Spleen (tissue), 11 donors: ENCODE results near the gene TBXA2R. TPM values are rescaled to one million over a fixed set of nuclear protein-coding genes. Genes with fewer than 3 reads are reported as not detected.

ENCODE experiments used
- DNase-seq: peaks from one replicate; pipeline ENCODE4 v3.0.0-alpha.2; 2020
- H3K27ac ChIP-seq, 8 donors: fragments of 200-600 bp; sonication (generic) in 7 of 8; 1 replicate in 4 of 8; 2 replicates in 4 of 8; pipeline versions ENCODE4 v1.5.0 to v1.8.0; 2016 to 2021; ENCODE audit warnings: inconsistent platforms in 4 of 8, mild to moderate bottlenecking in 4 of 8, moderate library complexity in 1 of 8
- H3K27me3 ChIP-seq, 7 donors: fragments of 200-600 bp; sonication (generic) in 6 of 7; replicated peaks in 1 of 7; 1 replicate in 4 of 7; 2 replicates in 3 of 7; pipeline versions ENCODE4 v1.5.0 to v1.8.0; 2016 to 2021; ENCODE audit warnings: inconsistent platforms in 3 of 7, mild to moderate bottlenecking in 1 of 7
- H3K36me3 ChIP-seq, 6 donors: fragments of 200-600 bp; sonication (generic) in 5 of 6; 1 replicate in 4 of 6; 2 replicates in 2 of 6; pipeline versions ENCODE4 v1.5.0 to v1.8.0; 2016 to 2021; ENCODE audit warnings: inconsistent platforms in 2 of 6
- H3K4me1 ChIP-seq, 6 donors: fragments of 200-600 bp; sonication (generic) in 5 of 6; 1 replicate in 3 of 6; 2 replicates in 3 of 6; pipeline versions ENCODE4 v1.5.0 to v1.8.0; 2016 to 2021; ENCODE audit warnings: inconsistent platforms in 3 of 6
- H3K4me3 ChIP-seq, 8 donors: fragments of 200-600 bp; sonication (generic) in 7 of 8; 1 replicate in 4 of 8; 2 replicates in 4 of 8; pipeline versions ENCODE4 v1.5.0 to v1.8.0; 2016 to 2021; ENCODE audit warnings: inconsistent platforms in 4 of 8, mild to moderate bottlenecking in 4 of 8, moderate library complexity in 2 of 8
- H3K9me3 ChIP-seq, 8 donors: fragments of 200-600 bp; sonication (generic) in 7 of 8; 1 replicate in 4 of 8; 2 replicates in 4 of 8; pipeline versions ENCODE4 v1.5.0 to v1.8.0; 2016 to 2021; ENCODE audit warnings: inconsistent platforms in 4 of 8
- POLR2A ChIP-seq, 3 donors: fragments of 450-650 bp; IDR thresholded peaks; one replicate each; pipeline ENCODE4 v1.5.1; 2017; ENCODE audit warnings: antibody characterized with exemption in 3 of 3, mild to moderate bottlenecking in 1 of 3
- POLR2AphosphoS5 ChIP-seq, 3 donors: sonication (generic); formaldehyde crosslinking; IDR thresholded peaks; one replicate each; pipeline ENCODE4 v1.5.1; 2017; ENCODE audit warnings: antibody characterized with exemption in 3 of 3
- WGBS, 5 donors: extraction: QIAGEN DNeasy Blood & Tissue Kit in 3 of 5; methylation state at CpG; one replicate each; pipeline versions ENCODE4 v1.1.5 to v1.1.7; 2013 to 2018; 5-methylcytosine and 5-hydroxymethylcytosine counted together
- intact Hi-C: fragments of 100-400 bp; cut with DNase I; formaldehyde crosslinking; loops from one replicate; pipeline ENCODE4 v1.15.0; 2023; ENCODE audit warnings: low total_unique reads
- polyA plus RNA-seq, 3 donors: library from polyadenylated mRNA; stranded (reverse); fragments of 200-250 nt; gene quantifications; one replicate each; pipeline ENCODE4 v1.2.1, GENCODE V29; 2013
- total RNA-seq, 7 donors: library from RNA; depleted of rRNA in 3 of 7; stranded (reverse); fragments of >200 nt in 3 of 7; fragmentation: NEBNext Ultra II Directional in 4 of 7; extraction: Animal tissue kit (Norgen Biotek cat#: 25700) in 4 of 7; gene quantifications; one replicate each; pipeline versions ENCODE4 v1.1.0 to v1.2.1, GENCODE V29; 2016 to 2021
- TF ChIP-seq, protein P1 (sequence below), 11 experiments: fragments of 200-600 bp in 7 of 11; fragments of 450-650 bp in 4 of 11; sonication (generic) in 4 of 11; IDR thresholded peaks in 8 of 11; conservative IDR thresholded peaks in 3 of 11; 1 replicate in 7 of 11; 2 replicates in 4 of 11; pipeline versions ENCODE4 v1.4.0 to v1.8.0; 2016 to 2021; ENCODE audit warnings: antibody characterized with exemption in 11 of 11, inconsistent platforms in 4 of 11, mild to moderate bottlenecking in 1 of 11
- donor health status: healthy with polysubstance abuse.
- donor health status: DM: no; HTN: no; CAD: no; lungs with moderate emphysema.
- donor health status: DM: no; HTN: no; CAD: no.
- donor health status: Bipolar disorder and iron deficiency.
- donor health status: healthy.
- donor health status: DM: no; HTN: no; CAD: no.
- donor health status: DM: yes; HTN: yes; CAD: no.

Gene TBXA2R
- total and polyA plus RNA-seq, 10 donors: 2.1 to 16.1 (median 10.5) TPM

DNA sequence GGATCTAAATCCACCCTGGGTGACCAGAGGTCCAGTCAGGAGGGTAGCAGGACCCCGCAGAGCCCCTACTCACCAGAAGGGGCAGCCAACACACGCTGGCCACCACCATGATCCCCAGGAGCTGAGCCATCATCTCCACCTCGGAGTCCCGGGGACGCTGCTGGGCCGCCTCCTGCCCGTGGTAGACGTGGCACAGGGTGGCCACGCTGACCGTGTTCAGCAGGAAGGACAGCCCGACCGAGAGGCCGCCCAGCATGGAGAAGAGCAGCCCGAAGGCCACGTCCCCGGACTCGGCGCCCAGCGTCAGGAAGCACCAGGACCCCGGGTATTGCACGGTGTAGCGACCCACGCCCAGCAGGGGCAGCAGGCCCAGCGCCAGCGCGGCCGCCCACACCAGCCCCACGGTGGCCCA is 6.9 kb downstream of the TBXA2R start:
- H3K27ac ChIP-seq: no peak overlapping the region
- DNase-seq: no peak
- no peaks in the 10 kb centered on the region for H3K9me3 ChIP-seq
- H3K36me3 ChIP-seq: peaks cover 0 to 29% (median 7%) of the 10 kb centered on the region in 6 donors
- peaks cover 0 to 6% (median 0%) of the 10 kb centered on the region in 7 donors for H3K27me3 ChIP-seq
- H3K4me3 ChIP-seq: no peak overlapping the region
- H3K4me1 ChIP-seq: peaks cover 13 to 27% (median 19%) of the 10 kb centered on the region in 6 donors
- 82 to 97% (median 95%) methylated on average over 7 to 28 of the region's 28 CpGs for WGBS, 5 donors
- intact Hi-C loops: no loop called here
- no peak for TF ChIP-seq POLR2AphosphoS5 (IDR thresholded peaks at IDR 0.05)
- TF ChIP-seq, protein P1, sequence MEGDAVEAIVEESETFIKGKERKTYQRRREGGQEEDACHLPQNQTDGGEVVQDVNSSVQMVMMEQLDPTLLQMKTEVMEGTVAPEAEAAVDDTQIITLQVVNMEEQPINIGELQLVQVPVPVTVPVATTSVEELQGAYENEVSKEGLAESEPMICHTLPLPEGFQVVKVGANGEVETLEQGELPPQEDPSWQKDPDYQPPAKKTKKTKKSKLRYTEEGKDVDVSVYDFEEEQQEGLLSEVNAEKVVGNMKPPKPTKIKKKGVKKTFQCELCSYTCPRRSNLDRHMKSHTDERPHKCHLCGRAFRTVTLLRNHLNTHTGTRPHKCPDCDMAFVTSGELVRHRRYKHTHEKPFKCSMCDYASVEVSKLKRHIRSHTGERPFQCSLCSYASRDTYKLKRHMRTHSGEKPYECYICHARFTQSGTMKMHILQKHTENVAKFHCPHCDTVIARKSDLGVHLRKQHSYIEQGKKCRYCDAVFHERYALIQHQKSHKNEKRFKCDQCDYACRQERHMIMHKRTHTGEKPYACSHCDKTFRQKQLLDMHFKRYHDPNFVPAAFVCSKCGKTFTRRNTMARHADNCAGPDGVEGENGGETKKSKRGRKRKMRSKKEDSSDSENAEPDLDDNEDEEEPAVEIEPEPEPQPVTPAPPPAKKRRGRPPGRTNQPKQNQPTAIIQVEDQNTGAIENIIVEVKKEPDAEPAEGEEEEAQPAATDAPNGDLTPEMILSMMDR (IDR thresholded peaks at IDR 0.05 in 8 of 11, conservative IDR thresholded peaks at IDR 0.05 in 3 of 11): no peak
- TF ChIP-seq POLR2A (IDR thresholded peaks at IDR 0.05): no peak

DNA sequence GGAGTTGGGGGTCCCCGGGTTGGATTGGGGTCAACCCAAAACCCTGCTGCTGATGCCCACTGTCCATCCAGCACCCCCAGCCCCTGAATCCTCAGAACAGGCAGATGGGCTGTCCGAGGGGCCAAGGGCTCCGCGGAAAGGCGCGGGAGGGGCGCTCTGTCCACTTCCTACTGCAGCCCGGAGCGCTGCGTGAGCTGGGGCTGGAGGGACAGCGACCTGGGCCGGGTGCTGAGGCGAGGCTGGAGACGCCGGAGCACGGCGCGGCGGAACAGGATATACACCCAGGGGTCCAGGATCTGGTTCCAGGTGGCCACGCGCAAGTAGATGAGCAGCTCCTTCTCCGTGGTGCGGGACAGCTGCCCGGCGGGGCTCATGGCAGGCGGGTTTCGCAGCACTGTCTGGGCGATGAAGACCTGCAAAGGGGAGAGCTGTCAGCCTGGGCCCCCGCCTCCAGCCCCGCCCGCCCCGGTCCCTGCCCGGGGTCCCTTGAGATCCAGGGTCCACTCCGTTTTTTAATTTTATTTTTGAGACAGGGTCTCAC is 11.1 kb downstream of the TBXA2R start:
- intact Hi-C loops: no loop called here
- no peak overlapping the region for H3K27ac ChIP-seq
- DNase-seq: no peak
- H3K36me3 ChIP-seq: peaks cover 0 to 29% (median 7%) of the 10 kb centered on the region in 6 donors
- WGBS, 5 donors: 85 to 97% (median 91%) methylated on average over 29 to 34 of the region's 34 CpGs
- TF ChIP-seq POLR2AphosphoS5 (IDR thresholded peaks at IDR 0.05): peak in 1 of 3 donors; percentile 27
- no peak for TF ChIP-seq POLR2A (IDR thresholded peaks at IDR 0.05)
- H3K27me3 ChIP-seq: no peaks in the 10 kb centered on the region
- no peaks in the 10 kb centered on the region for H3K9me3 ChIP-seq
- no peaks in the 10 kb centered on the region for H3K4me1 ChIP-seq
- no peak overlapping the region for H3K4me3 ChIP-seq

DNA sequence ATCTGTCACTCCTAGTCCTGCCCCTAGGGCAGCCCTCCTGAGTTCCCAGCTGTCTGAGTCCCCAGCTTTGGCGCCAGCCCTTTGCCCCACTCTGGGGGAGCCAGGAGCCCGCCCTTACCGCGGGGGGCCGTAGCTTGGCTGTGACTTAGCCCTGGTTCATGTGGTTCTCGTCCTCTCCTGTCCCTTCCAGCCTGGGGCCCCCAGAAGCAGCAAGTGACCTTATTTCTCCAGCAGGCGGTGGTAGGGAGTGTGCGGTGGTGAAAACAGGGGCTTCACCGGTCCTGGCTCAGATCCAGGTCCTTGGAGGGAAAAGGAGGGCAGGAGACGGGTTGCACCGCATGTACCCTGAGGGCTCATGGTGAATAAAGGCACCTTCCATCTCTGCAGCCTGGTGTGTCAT is 13.5 kb downstream of the TBXA2R start:
- Histone ChIP-seq H3K4me3 (no peak overlapping the region), H3K4me1 (no peaks in the 10 kb centered on the region), H3K9me3 (no peaks in the 10 kb centered on the region), H3K36me3 (peaks cover 0 to 23% (median 0%) of the 10 kb centered on the region in 6 donors), H3K27ac (no peak overlapping the region), H3K27me3 (no peaks in the 10 kb centered on the region)
- no peak for TF ChIP-seq POLR2A (IDR thresholded peaks at IDR 0.05)
- TF ChIP-seq POLR2AphosphoS5 (IDR thresholded peaks at IDR 0.05): peak in 1 of 3 donors; percentile 24
- WGBS, 5 donors: 50 to 74% (median 69%) methylated on average over 11 of the region's 11 CpGs
- intact Hi-C loops: no loop called here
- no peak for DNase-seq

DNA sequence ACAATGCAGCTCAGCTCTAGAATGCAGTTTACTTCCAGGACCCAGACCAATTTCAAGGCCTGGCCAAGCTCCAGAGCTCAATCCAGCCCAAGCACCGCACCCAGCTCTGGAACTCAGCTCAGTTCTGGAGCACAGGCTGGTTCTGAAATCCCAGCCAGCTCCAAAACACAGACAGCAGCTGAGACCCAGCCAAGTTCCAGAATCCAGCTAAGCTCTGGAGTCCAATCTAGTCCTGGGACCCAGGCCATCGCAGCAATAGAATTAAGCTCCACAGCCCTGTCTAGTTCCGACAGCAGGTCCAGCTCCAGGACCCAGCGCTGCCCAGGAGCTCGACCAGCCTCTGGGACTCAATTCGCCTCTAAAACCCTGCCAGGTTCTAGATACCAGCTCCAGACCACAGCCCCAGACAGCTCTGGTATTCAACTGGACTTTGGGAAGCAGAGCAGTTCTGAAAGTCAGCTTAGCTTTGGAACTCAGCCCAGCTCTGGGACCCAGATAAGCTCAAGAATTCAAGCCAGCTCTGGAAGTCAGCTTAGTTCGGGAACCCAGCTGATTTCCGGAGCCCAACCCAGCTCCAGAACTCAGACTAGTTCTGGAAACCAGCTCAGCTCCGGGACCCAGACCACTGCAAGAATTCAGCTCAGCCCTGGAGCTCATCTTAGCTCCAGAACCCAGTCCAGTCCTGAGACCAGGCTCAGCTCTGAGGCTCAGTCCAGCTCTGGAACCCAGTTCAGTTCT is 14.6 kb downstream of the TBXA2R start:
- H3K27ac ChIP-seq: no peak overlapping the region
- 81 to 95% (median 90%) methylated on average over 7 to 9 of the region's 9 CpGs for WGBS, 5 donors
- H3K4me1 ChIP-seq: no peaks in the 10 kb centered on the region
- peaks cover 0 to 16% (median 0%) of the 10 kb centered on the region in 6 donors for H3K36me3 ChIP-seq
- H3K27me3 ChIP-seq: no peaks in the 10 kb centered on the region
- no peak for DNase-seq
- no peak overlapping the region for H3K4me3 ChIP-seq
- intact Hi-C loops: no loop called here
- TF ChIP-seq POLR2AphosphoS5 (IDR thresholded peaks at IDR 0.05) (no peak), POLR2A (IDR thresholded peaks at IDR 0.05) (no peak)
- TF ChIP-seq, protein P1 (IDR thresholded peaks at IDR 0.05 in 8 of 11, conservative IDR thresholded peaks at IDR 0.05 in 3 of 11): no peak
- no peaks in the 10 kb centered on the region for H3K9me3 ChIP-seq

DNA sequence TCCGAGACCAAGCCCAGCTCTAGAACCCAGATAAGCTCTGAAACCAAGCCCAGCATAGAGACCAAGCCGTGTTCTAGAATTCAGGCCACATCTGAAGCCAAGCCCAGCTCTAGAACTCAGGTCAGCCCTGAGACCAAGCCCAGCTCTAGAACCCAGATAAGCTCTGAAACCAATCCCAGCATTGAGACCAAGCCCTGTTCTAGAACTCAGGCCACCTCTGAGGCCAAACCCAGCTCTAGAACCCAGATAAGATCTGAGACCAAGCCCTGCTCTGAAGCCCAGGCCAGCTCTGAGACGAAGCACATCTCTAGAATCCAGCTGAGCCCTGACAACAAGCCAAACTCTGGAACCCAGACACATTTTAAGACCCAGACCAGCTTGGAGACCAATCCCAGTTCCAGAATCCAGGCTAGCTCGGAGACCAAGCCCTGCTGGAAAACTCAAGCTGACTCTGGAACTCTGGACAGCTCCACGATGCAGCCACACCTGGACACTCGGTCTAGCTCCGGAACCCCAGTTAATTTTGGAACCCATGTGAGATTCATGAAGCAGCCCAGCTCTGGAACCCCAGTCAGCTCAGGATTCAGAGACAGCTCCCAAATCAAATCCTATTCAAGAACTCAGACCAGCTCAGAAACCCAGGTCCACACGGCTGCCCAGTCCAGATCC is 15.6 kb downstream of the TBXA2R start:
- no peak for TF ChIP-seq POLR2A (IDR thresholded peaks at IDR 0.05)
- TF ChIP-seq POLR2AphosphoS5 (IDR thresholded peaks at IDR 0.05): no peak
- TF ChIP-seq, protein P1 (IDR thresholded peaks at IDR 0.05 in 8 of 11, conservative IDR thresholded peaks at IDR 0.05 in 3 of 11): no peak
- peaks cover 0 to 15% (median 0%) of the 10 kb centered on the region in 6 donors for H3K36me3 ChIP-seq
- H3K4me1 ChIP-seq: peaks cover 0 to 9% (median 3%) of the 10 kb centered on the region in 6 donors
- no peak overlapping the region for H3K27ac ChIP-seq
- WGBS, 5 donors: 86 to 96% (median 92%) methylated on average over 7 to 8 of the region's 8 CpGs
- no peak overlapping the region for H3K4me3 ChIP-seq
- no peak for DNase-seq
- H3K27me3 ChIP-seq: peaks cover 0 to 7% (median 0%) of the 10 kb centered on the region in 7 donors
- no peaks in the 10 kb centered on the region for H3K9me3 ChIP-seq
- intact Hi-C loops: no loop called here
